WERI-Rb-1 (cell line): ENCODE data around the gene LASP1.
A peak's percentile ranks its signal among the peaks of the same experiment; 100 is the strongest.

ENCODE experiments used
- DNase-seq: peaks from one replicate; pipeline ENCODE4 v3.0.0-alpha.2; 2020
- H3K27ac ChIP-seq: fragments of 250-450 bp; sonication (Bioruptor Pico); 2 replicates; pipeline ENCODE4 v1.5.1; 2020; ENCODE audit warnings: mild to moderate bottlenecking, moderate library complexity
- H3K27me3 ChIP-seq: fragments of 250-450 bp; sonication (Bioruptor Pico); 2 replicates; pipeline ENCODE4 v1.5.1; 2021; ENCODE audit warnings: mild to moderate bottlenecking, low read depth, moderate library complexity; ENCODE audit not compliant: insufficient read depth, severe bottlenecking
- H3K36me3 ChIP-seq: fragments of 250-450 bp; sonication (Bioruptor Pico); 2 replicates; pipeline ENCODE4 v1.5.1; 2020; ENCODE audit warnings: mild to moderate bottlenecking, moderate library complexity
- H3K4me3 ChIP-seq: 2 replicates; pipeline ENCODE4 v1.5.1; 2011; ENCODE audit warnings: low read depth, mild to moderate bottlenecking, control low read depth, low read length
- H3K9me3 ChIP-seq: fragments of 250-450 bp; sonication (Bioruptor Pico); 2 replicates; pipeline ENCODE4 v1.5.1; 2021; ENCODE audit warnings: mild to moderate bottlenecking, moderate library complexity; ENCODE audit not compliant: severe bottlenecking
- TF ChIP-seq, protein P1 (sequence below): IDR thresholded peaks from 2 replicates; pipeline ENCODE4 v1.5.1; 2011; ENCODE audit warnings: low read depth, mild to moderate bottlenecking, control low read depth, inconsistent platforms, low read length

The LASP1 gene

GRCh38 chr17:38896346-38896954 lies 26.6 kb downstream of the LASP1 start:
- H3K9me3 ChIP-seq, result no peaks in the 10 kb centered on the region
- TF ChIP-seq, protein P1, sequence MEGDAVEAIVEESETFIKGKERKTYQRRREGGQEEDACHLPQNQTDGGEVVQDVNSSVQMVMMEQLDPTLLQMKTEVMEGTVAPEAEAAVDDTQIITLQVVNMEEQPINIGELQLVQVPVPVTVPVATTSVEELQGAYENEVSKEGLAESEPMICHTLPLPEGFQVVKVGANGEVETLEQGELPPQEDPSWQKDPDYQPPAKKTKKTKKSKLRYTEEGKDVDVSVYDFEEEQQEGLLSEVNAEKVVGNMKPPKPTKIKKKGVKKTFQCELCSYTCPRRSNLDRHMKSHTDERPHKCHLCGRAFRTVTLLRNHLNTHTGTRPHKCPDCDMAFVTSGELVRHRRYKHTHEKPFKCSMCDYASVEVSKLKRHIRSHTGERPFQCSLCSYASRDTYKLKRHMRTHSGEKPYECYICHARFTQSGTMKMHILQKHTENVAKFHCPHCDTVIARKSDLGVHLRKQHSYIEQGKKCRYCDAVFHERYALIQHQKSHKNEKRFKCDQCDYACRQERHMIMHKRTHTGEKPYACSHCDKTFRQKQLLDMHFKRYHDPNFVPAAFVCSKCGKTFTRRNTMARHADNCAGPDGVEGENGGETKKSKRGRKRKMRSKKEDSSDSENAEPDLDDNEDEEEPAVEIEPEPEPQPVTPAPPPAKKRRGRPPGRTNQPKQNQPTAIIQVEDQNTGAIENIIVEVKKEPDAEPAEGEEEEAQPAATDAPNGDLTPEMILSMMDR, result no peak
- H3K27me3 ChIP-seq, result no peaks in the 10 kb centered on the region
- peaks cover 25% of the 10 kb centered on the region for H3K36me3 ChIP-seq
- H3K4me3 ChIP-seq, result no peak overlapping the region
- peak; percentile 47 for DNase-seq
- peak overlapping the region; percentile 76 for H3K27ac ChIP-seq

- TF ChIP-seq, protein P1, result no peak
- Histone ChIP-seq H3K4me3 (no peak overlapping the region), H3K36me3 (peaks cover 22% of the 10 kb centered on the region), H3K27me3 (no peaks in the 10 kb centered on the region), H3K27ac (peak overlapping the region; percentile 76), H3K9me3 (no peaks in the 10 kb centered on the region)
- DNase-seq, result peak; percentile 95
Observed at GRCh38 chr17:38897176-38897575, 27.3 kb downstream of the LASP1 start.

GRCh38 chr17:38897671-38898290 lies 27.9 kb downstream of the LASP1 start:
- no peak for DNase-seq
- Histone ChIP-seq H3K4me3 (no peak overlapping the region), H3K27ac (peak overlapping the region; percentile 76), H3K27me3 (no peaks in the 10 kb centered on the region), H3K36me3 (peaks cover 16% of the 10 kb centered on the region), H3K9me3 (no peaks in the 10 kb centered on the region)
- TF ChIP-seq, protein P1, result no peak

- Histone ChIP-seq H3K36me3 (peaks cover 14% of the 10 kb centered on the region), H3K27me3 (no peaks in the 10 kb centered on the region), H3K4me3 (no peak overlapping the region), H3K9me3 (no peaks in the 10 kb centered on the region), H3K27ac (peak overlapping the region; percentile 76)
- TF ChIP-seq, protein P1, result no peak
- DNase-seq, result no peak
Observed at GRCh38 chr17:38898291-38898679, 28.4 kb downstream of the LASP1 start.

DNA sequence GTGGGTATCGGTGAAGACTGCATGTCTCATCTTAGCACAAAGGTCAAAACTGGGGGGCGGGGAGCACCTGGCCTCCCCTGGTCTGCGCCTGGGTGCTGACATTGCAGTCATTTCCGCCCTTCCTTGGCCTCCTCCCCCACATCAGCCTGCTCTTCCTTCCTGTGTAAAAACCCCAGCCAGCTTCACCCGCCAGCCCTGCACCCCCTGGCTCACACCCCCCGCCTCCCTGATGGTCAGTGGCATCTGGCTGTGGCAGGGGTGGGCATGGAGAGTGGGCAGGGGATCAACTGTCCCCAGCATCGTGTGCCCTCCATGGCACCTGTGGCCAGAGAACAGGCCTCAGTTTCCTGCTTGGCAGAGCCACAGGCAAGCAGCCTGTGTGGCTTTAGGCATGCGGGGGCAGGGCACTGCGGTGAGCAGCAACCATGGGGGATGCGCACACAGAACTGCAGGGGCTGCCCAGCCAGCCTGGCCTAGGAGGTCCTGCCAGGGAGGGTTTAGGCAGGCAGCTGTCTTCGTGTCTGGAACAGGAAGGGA lies 29.0 kb downstream of the LASP1 start:
- Histone ChIP-seq H3K27me3 (no peaks in the 10 kb centered on the region), H3K9me3 (no peaks in the 10 kb centered on the region), H3K36me3 (peaks cover 19% of the 10 kb centered on the region), H3K27ac (peak overlapping the region; percentile 76), H3K4me3 (no peak overlapping the region)
- TF ChIP-seq, protein P1, result no peak
- DNase-seq, result no peak
